Activated naive CD8-positive, alpha-beta T cell treated with anti-CD3 and anti-CD28 coated beads, Interleukin-2, amount 50 U/mL, for 16 hours (primary cell): ENCODE results near the gene EPB41L2.

Experiments
- DNase-seq: peaks from one replicate; pipeline ENCODE4 v3.0.0-alpha.2; 2020; ENCODE audit warnings: low read depth, low spot score

Gene EPB41L2

DNA sequence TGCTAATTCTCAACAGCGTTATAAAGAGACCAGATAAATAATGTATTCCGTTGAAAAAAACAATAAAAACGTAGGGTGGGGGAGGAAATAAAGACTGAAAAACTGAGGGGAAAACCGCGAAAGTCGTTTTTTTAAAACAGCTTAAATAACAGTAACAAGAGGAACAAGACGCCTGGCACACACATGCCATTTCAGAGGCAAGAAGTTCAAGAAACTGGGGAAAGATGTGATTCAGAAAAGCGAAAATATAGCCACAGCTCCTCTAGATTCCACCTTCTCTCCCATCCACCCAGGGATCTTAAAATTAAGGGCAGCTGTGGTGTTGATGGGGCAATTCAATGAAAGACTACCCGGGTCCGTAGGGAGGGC lies 1.3 kb downstream of the EPB41L2 start:
- no peak for DNase-seq

DNA sequence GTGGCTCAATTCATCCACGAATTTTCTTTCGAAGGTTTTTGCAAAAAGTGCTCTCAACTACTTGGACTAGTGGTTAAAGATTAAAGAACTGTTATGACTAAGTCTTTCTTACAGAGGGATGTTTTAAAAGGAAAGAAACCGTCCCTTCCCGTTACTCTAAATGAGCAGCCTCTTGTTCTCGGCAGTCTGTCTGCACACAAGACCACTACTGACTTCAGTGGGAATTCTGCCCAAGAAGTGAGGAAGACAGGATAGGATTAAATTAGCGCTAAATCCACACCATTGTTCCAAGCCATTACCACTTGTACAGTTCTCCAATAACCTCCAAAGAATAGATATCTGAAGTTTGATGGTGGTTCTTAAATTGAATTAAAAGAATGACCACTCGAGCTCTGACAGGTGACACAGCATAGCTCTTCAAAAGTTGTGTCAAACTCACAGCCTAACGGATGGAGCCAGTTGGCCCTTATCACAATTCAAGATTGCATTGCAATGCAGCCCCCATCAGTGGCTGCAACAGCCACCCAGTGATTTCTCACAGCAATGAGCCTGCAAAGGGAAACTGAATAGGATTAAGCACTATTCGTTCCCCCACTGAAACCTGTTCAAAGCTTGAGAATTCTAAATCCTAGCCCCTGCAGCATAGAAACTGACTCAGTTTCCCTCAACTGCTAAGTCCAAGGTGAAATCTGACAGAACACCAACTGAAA lies 1.8 kb downstream of the EPB41L2 start:
- DNase-seq = no peak

DNA sequence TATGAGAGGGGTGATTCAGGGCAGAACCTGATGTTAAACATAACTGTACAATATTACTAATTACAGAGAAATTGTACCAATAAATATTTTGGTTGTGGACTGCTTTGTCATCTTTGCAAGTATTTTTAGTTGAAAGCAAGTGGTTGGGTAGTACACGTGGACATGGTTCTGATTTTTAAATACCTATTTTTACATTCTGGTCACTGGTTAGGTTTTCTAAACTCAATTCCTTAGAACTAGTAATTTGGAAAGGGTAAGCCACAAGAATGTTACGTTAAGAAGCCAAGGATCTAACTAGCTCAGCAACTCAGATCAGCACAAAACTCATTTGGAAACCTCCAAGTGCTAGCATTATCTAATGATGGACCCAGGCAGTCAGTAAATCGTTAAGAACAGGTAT lies 2.7 kb downstream of the EPB41L2 start:
- DNase-seq = no peak

DNA sequence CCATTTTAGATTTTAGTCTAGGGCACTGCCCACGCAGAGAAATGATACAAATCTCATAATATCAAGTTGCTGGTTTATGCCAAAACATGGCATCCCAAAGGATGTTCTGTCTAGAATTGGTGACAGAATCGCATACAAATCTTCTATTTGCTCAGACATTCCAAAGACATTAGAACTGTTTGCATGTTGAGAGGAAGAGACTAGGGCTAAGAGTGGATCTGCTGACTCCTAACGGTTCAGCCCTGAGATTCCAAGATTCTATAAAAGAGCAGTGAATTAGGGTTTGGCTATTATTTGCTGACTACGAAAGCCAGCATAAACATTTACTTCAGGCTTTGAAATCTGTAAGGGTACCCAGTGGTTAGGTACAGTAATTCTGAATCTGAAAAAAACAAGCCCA lies 3.6 kb downstream of the EPB41L2 start:
- DNase-seq = no peak

DNA sequence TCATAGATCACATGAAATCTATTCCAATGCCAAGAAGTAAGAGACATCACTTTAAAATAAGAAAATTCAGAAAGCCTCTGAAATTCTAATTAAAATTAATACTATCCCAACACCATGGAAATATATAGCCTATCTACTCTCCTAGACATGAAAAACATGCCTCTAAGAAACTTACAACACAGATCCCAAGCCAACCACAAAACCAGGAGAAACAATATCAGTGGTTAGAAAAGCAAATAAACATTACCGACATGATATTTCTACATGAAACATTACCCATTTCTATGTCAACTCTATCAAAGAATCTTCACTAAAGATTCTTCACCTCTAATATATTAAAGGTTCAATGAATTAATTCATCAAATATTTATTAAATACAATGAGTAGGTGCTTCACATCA lies 4.8 kb downstream of the EPB41L2 start:
- no peak for DNase-seq

DNA sequence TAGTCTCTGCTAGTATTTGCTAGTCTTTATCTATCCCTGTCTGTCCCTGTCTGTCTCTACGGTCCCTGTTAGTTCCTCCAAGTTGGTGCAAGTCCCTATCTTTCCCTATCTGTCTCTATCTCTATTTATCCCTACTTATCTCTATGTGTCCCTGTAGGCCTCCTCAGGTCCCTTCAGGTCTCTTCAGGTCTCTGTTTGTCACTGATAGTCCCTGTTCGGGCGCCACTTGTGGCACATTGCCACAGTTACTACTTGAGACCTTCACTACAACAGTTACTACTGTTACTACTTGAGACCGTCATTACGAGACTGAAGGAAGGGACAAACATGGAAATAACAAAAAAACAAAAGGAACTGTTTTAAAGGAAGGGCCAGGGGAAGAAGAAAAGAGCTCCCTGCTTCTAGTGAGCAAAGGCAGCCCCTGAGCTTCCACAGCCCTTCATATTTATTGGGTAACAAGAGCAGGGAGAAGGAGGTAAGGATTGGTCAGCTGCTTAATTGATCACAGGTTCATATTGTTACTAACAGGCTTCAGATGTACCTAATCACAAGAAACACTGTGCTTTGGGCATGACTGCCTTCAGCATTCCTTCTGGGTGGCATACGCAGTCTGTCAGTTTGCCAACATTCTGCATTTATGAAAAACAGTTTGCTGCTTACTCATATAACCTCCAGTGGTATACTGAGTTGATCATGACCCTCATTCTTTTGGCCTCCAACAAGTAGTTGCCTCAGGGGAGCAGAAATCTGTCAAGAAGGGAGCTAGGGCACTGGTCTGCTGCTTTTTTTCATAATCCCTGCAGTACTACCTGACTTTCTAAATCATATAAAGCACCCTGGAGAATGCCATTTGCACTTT lies 8.4 kb downstream of the EPB41L2 start:
- no peak for DNase-seq

DNA sequence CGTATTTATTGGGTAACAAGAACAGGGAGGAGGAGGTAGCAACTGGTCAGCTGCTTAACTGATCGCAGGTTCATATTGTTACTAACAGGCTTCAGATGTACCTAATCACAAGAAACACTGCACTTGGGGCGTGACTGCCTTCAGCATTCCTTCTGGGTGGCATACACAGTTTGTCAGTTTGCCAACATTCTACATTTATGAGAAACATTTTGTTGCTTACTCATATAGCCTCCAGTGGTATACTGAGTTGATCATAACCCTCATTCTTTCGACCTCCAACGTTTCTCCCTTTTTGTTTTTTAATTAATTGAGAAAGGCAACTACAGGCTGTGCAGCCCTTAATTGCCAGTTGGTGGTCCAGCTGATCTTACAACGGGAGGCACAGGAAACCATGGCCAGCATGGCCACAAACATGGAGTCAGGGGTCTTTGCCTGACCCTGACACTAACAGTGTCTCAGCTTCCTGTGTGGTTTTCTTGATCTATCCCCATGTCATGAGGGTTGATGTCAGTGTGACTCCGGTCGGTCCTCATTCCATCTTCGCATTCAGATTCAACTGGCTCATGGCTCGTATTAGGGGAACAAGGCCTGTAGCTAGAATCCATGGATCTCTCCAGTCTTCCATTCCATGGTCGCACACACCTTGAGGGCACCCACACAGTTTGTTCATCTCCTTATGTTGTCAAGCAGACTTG lies 9.4 kb downstream of the EPB41L2 start:
- no peak for DNase-seq

DNA sequence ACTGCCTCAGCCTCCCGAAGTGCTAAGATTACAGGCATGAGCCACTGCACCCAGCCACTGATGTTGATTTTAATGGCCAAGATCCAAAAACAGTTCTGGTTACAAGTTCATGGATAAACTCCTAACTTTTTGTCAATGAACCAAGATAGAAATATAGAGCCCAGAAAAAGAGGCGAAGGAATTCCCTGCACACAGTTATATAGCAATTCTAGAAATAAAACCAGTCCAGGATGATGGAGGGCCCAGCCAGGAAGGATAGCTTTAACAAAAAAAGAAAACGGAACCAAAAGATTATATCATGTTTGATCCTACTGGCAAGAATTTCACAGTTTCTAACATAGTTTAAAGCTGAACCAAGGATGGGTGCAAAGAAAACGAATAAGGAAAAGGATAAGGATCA lies 10.9 kb downstream of the EPB41L2 start:
- no peak for DNase-seq

DNA sequence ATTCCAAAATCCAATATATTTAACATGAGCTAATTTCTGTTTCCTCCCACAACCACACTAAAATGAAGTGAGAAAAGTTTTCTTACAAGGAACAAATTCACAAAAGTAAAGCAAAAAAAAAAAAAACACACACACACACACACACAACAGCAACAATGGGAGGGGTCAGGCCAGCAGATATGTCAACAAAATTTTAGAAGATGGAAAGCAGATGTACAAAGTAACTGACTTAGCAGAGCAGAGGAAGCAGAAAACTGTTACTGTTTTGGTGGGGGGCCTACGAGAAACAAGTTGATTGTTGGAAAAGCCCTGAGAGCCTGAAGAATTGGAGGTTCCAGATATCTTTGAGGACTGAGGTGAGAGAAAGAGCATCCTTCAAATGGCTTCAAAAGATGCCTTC lies 11.7 kb downstream of the EPB41L2 start:
- DNase-seq = no peak

DNA sequence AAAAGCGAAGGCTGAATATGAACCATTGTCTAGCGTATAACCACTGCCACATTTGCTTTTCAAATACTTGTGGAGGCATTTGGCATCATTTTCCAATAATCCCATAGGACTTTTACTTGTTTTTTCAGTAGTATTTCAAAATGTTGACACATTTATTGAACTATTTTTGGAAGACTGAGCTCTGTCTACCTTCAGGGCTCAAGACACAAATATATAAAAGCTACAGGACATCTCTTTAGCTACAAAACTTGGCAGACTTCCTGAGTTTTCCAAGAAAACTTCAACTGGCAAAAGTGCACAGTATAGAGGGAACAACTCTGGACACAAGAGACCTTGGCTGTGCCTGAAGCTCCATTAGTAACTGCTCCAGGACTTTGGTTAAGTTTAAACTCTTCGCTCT lies 13.4 kb downstream of the EPB41L2 start:
- no peak for DNase-seq

DNA sequence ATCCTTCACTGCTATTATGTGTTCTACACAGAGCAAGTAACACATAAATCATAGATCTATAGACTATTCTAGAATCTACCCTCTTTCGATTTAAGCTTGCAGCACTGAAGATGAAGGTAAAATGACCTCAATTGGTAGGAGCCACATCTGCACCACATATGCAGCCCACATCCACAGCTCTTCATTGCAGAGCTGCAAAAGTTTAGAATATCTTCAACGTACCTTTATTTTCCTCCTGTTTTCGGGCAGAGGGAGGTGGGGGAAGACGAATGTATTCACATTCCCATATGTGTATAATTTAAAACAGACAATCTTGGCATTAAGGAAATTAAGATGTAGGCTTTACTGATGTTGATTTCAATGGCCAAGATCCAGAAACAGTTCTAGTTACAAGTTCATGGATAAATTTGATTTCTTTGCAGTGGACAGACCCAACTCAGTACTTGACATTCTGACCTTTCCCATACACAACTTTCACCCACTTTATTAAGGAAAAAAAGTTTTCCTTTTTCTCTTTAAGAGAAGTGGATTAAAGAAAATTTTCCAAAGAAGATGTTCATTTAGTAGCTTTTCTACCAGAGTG lies 14.0 kb downstream of the EPB41L2 start:
- DNase-seq = no peak

DNA sequence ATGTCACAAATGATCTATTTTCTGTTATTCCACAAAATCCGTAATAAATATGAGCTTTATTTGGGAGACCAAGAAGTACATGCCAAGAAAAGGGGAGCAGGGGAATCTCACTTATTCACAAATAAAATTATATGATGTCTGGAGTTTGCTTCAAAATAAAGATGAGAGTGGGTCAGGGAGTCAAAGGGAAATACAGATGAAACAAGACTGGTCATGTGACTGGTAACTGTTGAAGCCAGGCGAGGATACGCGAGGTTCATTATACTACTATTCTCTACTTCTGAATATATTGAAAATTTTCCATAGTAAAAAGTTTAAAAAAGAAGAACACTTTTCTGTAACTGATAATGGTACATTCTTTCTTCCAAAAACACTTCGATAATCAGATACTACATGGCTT lies 14.6 kb downstream of the EPB41L2 start:
- no peak for DNase-seq

DNA sequence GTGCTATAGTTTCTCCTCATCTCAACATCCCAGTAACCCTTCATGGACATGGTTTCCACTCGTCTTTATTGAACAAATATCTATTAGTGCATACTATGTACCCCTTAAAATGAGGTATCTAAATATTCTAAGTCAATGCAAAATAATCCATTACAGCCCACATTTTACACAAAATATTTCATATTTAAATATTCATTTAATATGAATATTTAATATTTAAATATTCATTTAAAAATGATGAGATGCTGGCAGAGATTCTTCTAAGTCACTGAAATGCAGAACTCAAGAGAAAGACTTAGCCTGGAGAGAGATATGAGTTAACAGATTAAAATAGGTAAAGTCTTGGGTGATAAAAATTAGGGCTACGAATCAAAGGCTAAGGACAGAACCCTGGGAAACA lies 17.9 kb downstream of the EPB41L2 start:
- DNase-seq = no peak

DNA sequence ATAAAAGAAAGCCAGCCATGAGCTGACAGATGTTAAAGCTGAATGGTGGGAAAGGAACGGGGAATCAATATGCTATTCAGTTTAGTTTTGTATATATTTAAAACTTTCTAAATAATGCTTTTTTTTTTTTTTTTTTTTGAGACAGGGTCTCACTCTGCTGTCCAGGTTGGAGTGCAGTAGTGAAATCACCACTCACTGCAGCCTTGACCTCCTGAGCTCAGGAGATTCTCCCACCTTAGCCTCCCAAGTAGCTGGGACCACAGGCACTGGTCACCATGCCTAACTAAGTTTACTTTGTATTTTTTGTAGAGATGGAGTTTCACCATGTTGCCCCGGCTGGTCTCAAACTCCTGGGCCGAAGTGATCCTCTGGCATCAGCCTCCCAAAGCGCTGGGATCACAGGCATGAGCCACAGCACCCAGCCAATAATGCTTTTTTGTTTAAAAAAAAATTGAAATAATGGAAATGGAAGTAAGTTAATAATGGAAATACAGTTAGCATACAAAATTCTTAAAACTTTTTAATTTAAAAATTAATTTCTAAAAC lies 19.1 kb downstream of the EPB41L2 start:
- no peak for DNase-seq

DNA sequence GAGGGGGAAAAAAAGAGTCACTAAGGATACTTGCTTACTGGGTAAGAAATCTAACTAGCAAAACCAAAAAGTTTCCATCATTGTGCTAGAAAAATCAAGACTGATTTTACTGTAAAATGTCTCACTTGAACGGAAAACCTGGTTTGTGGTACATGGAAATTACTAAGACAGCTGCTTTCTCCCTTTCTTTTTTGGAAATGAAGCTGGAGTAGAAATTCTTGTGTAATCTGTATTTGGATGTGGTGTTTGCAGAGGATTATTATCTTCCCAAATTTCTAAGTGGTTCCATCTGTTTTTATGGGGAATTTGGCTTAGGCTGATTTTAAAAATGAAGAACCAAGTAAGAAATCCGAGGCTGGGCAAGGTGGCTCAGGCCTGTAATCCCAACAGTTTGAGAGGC lies 20.4 kb downstream of the EPB41L2 start:
- no peak for DNase-seq

DNA sequence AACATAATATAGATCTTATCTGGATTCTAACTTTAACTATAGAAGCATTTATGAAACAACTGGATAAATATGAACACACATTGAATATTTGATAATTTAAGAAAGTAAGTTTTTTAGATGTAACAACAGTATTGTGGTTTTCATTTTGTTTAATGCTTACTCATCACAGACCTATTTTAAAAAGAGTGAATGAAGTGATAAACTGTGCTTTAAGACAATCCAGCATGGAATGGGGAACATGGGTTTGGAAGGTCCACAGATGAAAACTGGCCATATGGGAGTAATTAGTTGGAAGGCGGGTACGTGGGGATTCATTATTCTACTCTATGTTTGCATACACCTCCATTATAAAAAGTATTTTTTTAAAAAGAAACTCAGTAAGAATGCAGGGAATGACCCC lies 21.2 kb downstream of the EPB41L2 start:
- no peak for DNase-seq

DNA sequence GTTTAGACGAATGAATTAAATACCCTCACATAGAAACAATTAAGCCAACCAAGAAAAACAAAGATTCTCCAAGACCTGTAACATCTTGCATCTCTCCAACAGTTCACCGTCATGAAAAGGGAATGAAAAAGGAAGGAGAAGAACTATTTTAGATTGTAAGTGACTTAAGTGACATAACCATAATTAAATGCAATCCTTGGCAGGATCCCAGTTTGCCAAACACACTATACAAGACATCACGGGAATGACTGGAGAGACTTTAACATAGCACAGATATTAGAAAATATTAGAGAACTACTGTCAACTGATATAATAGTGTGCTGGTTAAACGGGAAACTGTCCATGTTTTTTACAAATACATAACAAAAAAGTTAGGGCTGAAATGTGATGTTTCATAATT lies 22.2 kb downstream of the EPB41L2 start:
- DNase-seq = no peak

DNA sequence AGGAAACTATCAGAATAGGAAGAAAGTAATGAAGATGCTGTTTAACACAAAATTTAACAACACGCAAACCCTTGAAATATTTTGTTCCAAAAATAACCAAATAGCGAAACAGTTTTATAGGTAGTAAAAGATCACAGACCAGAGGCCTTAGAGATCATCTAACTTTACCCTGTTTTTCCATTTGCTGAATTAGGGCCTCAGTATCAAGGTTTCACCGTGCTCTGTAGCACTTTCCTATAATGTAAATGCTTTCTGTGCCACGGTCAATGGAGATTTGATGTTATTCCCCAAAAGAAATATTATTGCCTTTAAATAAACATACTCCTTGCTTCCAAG lies 23.7 kb downstream of the EPB41L2 start:
- no peak for DNase-seq

DNA sequence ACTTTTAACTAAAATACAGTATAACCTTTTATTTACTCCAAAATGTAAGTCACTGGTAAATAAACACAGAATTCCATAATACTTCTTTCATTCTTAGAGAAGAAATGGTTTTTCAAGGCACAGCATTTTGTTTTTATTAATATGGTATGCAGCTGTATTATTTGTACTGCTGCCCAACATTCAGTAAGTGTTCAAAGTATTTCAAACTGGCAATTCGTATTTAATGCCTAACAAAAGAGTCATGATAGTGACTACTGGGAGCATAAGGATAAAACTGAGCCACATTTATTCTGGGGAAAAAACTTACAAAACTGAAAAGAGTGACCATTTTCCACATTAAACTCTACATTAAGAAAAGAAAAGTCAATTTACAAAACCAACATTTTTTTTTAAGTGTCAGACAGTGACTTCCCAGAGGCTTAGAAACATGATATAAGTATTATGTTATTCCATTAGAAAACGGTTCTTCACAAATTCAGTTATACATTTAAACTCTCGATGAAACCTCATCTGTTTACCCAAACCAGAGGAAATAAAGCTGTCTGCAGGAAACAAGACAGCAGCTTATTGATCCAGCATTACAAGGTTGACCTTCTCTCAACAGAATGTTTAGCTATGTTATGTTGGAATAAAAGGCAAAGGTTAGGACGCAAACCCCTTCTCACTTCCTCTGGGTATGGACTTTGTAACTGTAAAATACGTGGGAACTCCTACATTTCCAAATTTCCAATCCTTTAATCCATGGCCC lies 24.3 kb downstream of the EPB41L2 start:
- no peak for DNase-seq

DNA sequence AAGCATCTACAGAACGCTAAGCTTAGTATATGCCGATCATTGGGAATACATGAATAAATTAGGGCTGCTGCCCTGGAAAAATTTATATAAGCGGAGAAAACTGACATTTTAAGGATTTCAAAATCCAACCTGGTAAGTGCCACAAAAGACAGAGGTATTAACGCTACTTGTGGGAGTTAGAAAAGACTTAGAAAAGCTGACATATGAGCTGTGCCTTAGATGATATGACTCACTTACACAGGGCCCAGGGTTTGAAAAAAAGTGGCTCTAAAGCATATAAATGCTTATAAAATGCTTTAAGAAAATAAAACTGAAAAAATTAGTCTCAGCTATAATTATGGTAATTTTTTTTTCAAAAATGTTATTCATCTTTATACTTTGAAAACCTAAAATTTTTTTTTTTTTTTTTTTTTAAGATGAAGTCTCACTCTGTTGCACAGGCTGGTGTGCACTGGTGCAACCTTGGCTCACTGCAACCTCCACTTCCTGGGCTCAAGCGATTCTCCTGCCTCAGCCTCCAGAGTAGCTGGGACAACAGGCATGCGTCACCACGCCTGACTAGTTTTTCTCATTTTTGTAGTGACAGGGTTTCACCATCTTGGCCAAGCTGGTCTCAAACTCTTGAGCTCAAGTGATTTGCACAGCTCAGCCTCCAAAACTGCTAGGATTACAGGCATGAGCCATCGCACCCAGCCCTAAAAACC lies 25.7 kb downstream of the EPB41L2 start:
- DNase-seq = no peak

DNA sequence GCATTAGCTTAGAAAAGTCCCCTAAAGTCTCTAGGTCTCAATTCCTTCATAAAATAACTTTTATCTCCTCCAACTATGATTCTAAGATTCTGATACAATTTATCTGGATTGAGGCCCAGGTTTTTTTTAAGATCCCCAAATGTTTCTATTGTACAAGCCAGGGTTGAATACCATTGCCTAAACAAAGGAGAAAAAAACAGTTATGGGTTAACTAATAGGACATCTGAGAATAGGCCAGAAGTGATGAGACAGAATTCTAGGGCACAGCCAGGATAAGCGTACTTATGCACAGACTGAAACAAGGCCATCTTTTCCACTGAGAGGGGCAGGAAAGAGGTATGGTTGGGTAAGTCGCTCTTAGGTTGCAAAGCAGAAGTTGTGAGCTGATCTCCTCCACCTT lies 26.4 kb downstream of the EPB41L2 start:
- DNase-seq = no peak
